GM10248 (cell line): ENCODE measurements around the gene USP48.
"Not testable (repeated sequence)": the region's sequence is repeated elsewhere in the genome, so short reads cannot be mapped to it uniquely, and the experiment has no call there.

ENCODE experiments used
- CTCF ChIA-PET: fragments of 300-600 bp; sonication (Branson Sonifier 250); formaldehyde crosslinking; extraction: SDS; loops from one replicate; lab custom pipeline; 2021; ENCODE audit warnings: antibody characterized with exemption; lab: Yijun Ruan, JAX
- POLR2A ChIA-PET: fragments of 350-650 bp; sonication (Branson Sonifier 250); formaldehyde crosslinking; extraction: SDS; loops from one replicate; lab custom pipeline; 2020; ENCODE audit warnings: antibody characterized with exemption; lab: Yijun Ruan, JAX
- DNase-seq: peaks from one replicate; pipeline ENCODE4 v3.0.0; 2012; ENCODE audit errors: extremely low spot score
- TF ChIP-seq, protein P1 (sequence below): IDR thresholded peaks from 2 replicates; pipeline ENCODE4 v1.5.1; 2012; ENCODE audit warnings: mild to moderate bottlenecking, low read depth; ENCODE audit errors: extremely low read depth, missing control alignments, control extremely low read depth

The USP48 gene

DNA sequence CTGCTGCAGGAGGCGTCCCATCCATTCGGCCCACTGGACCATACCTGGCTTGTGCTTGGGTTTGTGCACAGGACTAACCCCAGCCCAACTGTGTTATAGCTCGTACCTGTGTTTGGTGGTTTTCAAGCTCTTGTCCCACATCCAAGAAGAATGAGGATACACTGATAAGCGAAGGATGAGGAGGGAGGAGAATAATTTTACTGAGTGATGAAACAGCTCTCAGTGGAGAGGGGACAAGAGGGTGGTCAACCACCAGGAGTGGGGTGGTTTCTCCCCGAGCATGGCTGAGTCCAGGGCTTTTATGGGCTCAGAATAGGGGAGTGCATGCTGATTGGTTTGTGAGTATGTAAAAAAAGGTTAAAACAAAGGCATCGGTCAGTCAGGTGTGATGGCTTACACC, 12.1 kb upstream of the USP48 start:
- CTCF ChIA-PET: no interaction called here
- TF ChIP-seq, protein P1, sequence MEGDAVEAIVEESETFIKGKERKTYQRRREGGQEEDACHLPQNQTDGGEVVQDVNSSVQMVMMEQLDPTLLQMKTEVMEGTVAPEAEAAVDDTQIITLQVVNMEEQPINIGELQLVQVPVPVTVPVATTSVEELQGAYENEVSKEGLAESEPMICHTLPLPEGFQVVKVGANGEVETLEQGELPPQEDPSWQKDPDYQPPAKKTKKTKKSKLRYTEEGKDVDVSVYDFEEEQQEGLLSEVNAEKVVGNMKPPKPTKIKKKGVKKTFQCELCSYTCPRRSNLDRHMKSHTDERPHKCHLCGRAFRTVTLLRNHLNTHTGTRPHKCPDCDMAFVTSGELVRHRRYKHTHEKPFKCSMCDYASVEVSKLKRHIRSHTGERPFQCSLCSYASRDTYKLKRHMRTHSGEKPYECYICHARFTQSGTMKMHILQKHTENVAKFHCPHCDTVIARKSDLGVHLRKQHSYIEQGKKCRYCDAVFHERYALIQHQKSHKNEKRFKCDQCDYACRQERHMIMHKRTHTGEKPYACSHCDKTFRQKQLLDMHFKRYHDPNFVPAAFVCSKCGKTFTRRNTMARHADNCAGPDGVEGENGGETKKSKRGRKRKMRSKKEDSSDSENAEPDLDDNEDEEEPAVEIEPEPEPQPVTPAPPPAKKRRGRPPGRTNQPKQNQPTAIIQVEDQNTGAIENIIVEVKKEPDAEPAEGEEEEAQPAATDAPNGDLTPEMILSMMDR: no peak
- POLR2A ChIA-PET: no interaction called here
- DNase-seq: no peak

GRCh38 chr1:21794656-21795055, 11.7 kb upstream of the USP48 start:
- ChIA-PET CTCF (no interaction called here), POLR2A (no interaction called here)
- DNase-seq: no peak
- TF ChIP-seq, protein P1: no peak

- TF ChIP-seq, protein P1: no peak
- ChIA-PET CTCF (no interaction called here), POLR2A (no interaction called here)
- no peak for DNase-seq
These were observed 10.2 kb upstream of the USP48 start for GRCh38 chr1:21793104-21793503.

- TF ChIP-seq, protein P1: no peak
- no peak for DNase-seq
- CTCF ChIA-PET: no interaction called here
- POLR2A ChIA-PET: interaction anchor here (0.9 kb wide), 1 partner anchor 58 kb away, joined by 8 read pairs; no protein-coding TSS in a partner anchor
These were observed 3.7 kb upstream of the USP48 start for GRCh38 chr1:21786640-21787039.

- POLR2A ChIA-PET: interaction anchor here (0.7 to 1.4 kb wide), 3 partner anchors 9 to 57 kb away, joined by 4 to 8 read pairs (median 4); no protein-coding TSS in a partner anchor
- DNase-seq, CTCF ChIA-PET: not testable (repeated sequence)
These were observed 2.8 kb upstream of the USP48 start for GRCh38 chr1:21785764-21786163.

GRCh38 chr1:21783679-21784603, 992 bp upstream of the USP48 start:
- TF ChIP-seq, protein P1: no peak
- CTCF ChIA-PET: interaction anchor here (1.0 to 3.3 kb wide), 3 partner anchors 22 to 239 kb away, joined by 3 to 18 read pairs (median 3); no protein-coding TSS in a partner anchor
- POLR2A ChIA-PET: interaction anchor here (0.6 to 2.2 kb wide), 3 partner anchors 13 to 265 kb away, joined by 3 to 8 read pairs (median 7); no protein-coding TSS in a partner anchor
- DNase-seq: peak; percentile 89
